Heart left ventricle (tissue), 13 donors: ENCODE results near the gene GSTA1.

Experiments used
- CTCF ChIP-seq, 12 donors: fragments of 200-600 bp; sonication (generic) in 4 of 12; IDR thresholded peaks; one replicate each; pipeline versions ENCODE4 v1.5.0 to v1.8.0; 2018 to 2022; ENCODE audit warnings: antibody characterized with exemption in 12 of 12, mild to moderate bottlenecking in 5 of 12
- POLR2A ChIP-seq, 2 donors: fragments of 450-650 bp; IDR thresholded peaks; one replicate each; pipeline ENCODE4 v1.6.1; 2017; ENCODE audit warnings: antibody characterized with exemption in 2 of 2, mild to moderate bottlenecking in 2 of 2, moderate library complexity in 2 of 2
- donor health status: ischemic (EF 13 %, LVEDD 7.1; RV severe dilation, severe dysfunction).
- donor health status: DM: no; HTN: yes; CAD: no.
- donor health status: DM: no; HTN: no; CAD: no.
- donor health status: ischemic (EF 25% LVEDD 6.9; RV normal size, moderate dysfunction).
- donor health status: ischemic (EF 25% LVEDD 5.7; RV mildly dilated, moderate dysfunction).
- donor health status: ischemic (EF 35%, LVEDD 5.7; RV mildly dilated, moderate dysfunction).
- donor health status: nonischemic (EF 11% LVEDD 7.7; RV severe dilation, severe dysfunction).
- donor health status: DM: yes; HTN: yes; CAD: no.
- donor health status: PGD.
- donor health status: ischemic (EF 29% LVEDD 5.4; RV normal size, mild dysfunction).
- donor health status: nonischemic (EF 23%, LVEDD 6.1; RV moderate dilation, normal function).

- no peak for TF ChIP-seq POLR2A (IDR thresholded peaks at IDR 0.05)
- no peak for TF ChIP-seq CTCF (IDR thresholded peaks at IDR 0.05)
Observed at GRCh38 chr6:52846002-52846401, 42.4 kb upstream of the GSTA1 start.
